NCI-H526 treated with DMSO at 0.1 percent for 48 hours (cell line): ENCODE results near the gene AQP12A.
"Not testable (repeated sequence)": the region's sequence is repeated elsewhere in the genome, so short reads cannot be mapped to it uniquely, and the experiment has no call there.

Experiments used
- DNase-seq: peaks from one replicate; lab custom pipeline; 2025; lab: John Stamatoyannopoulos, UW

The AQP12A gene

DNA sequence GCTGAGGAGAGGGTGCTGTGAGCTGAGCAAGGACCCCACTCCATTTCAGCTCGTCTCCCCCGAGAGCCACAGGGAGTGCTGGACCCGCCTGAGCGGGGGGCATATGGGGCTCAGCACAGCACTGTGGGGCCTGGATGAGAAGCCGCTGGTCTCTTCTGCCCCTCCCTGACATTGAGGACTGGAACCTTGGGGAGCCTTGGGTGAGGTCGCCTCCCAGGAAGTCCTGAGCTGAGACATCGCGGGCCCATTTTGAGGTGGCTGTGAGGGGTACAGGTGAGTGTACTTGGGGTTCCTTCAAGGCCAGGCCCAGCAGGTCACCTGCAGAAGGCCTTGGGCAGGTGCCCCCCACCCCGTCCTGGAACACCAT is 3.1 kb upstream of the AQP12A start:
- DNase-seq = no peak

DNA sequence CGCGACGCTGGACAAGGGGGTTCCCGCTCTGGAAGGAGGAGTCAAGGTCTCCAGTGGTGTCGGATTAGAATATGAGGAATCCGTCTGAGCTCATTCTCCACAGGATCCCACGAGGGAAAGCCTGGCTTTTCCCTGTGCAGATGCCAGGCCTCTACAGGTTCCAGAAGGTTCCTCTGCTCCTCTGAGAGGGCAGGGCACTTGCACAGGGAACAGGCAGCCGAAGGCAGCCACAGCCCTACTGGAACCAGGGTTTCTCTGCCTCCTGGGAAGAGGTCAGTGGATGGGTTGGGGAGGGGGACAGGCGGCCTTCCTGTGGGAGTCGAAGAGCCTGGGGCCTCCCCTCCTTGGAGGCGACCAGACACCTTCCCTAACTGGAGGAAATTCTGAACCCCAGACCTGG is 1.7 kb upstream of the AQP12A start:
- DNase-seq = no peak

DNA sequence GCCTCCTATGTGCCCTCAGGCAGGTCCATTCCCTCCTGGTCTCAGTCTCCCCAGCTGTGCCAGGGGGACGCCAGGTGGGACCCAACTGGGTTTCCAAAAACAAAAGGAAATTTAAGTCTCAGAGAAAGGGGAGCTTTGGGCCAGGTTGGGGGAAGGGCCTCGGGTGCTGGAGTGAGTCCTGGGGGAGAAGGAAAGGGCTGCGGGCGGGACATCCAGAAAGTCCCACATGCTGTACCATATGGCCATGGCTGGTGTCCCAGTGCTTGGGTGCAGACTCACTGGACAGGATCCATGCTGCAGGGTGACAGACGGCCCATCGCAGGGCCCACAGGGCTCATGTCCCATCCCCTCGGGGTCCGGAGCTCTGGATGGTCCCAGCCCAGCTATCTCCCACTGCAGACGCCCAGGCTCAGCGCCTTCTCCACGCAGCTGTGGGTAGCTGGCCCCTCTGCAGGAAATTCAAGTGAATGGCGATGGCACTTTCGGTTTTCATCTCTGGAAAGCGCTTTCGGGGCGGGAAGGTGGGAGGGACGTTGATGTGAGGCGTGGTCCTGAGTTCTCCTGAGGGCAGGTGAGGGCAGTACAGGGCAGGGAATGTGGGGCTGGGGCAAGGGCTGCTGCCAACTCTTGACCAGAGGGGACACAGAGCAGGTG is 1.1 kb upstream of the AQP12A start:
- not testable (repeated sequence) for DNase-seq

DNA sequence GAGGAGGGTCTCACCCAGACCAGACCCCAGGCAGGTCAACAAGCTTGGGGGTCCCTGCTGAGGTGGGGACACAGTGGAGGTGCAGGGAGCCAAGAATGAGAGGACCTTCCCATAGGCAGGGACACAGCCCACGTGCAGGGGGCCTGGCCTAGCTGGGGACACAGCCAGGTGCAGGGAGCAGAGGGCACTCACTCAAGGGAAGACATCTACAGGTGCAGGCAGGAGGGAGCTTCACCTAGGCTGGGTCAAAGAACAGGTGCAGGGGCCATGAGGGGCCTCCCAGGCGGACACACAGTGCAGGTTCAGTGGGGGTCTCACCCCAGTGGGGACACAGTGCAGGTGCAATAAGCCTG is 615 bp upstream of the AQP12A start:
- DNase-seq = not testable (repeated sequence)

DNA sequence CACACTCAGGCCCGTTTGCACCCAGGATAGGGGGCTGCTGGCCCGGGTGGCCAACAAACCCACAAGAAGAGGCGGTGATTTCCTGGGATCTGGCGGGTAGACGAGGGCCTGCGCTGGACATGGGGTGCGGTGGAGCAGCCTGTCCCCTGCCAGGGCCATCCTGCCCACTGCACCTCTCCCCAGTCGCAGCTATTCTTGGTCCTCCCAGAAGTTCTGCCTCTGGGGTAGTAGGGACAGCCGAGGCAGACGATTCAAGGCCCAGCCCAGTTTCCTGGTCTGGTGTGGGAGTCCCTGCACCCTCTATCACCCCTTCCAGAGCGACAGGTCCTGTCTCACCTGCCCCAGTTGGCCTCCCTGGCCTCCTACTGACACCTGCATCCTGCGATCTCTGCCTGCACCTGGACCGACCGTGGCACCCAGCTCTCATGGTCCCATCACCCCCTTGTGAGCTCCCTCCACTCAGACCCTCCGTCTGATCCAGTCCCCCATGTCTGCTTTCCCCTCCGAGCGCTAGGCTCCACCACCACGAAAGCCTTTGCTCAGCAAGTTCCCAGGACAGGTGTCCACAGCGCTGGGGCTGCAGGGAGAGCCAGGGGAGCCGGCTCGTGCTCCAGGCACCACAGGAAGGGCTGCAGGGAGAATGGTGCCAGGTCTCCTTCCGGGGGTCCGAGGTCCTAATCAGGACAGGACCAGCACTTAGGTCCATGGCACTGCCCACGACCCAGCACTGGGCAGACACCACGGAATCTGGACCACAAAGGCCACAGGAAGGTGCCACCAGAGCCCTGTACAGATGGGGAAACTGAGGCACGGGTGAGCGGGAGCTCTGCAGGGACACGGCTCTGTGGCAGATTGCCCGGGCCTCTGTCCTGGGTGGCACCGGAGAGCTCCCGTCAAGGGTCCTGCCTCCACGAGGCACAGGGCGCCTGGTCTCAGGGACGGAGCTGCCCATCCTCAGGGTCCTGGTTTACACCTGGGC is 1.2 kb downstream of the AQP12A start:
- DNase-seq = not testable (repeated sequence)

DNA sequence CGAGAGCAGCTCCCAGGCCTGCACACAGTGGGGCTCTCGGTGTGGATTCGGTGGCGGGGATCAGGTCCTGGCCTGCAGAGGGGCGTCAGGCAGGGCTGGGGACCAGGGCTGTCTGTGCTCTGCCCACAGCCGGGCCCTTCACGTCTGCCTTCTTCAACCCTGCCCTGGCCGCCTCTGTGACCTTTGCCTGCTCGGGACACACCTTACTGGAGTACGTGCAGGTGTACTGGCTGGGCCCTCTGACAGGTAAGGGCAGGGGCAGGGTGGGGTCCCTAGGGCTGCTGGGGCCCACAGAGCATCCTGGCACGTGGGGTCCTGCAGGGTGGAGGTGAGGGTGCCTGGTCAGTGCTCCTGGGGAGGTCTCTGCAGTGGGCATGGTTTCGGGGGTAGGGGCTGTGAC is 2.6 kb downstream of the AQP12A start:
- DNase-seq = not testable (repeated sequence)

DNA sequence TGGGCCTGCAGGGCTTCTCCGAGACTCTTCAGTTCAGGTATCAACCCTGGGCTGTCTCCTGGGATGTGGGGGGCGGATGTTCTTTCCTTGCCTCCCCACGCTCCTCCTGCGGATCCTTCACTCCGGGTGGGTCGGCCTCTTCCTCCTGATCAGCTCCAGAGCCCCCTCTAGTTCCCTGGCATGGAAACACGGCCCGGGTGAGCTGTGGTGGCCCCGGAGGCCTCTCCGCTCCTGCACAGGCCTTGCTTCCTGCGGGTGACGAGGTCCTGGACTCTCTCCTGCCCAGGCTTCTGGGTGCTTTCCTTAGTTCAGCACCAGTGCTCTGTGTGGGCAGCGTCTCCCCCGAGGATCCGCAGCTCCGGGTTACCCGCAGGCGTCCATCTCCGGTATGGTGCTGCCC is 3.9 kb downstream of the AQP12A start:
- not testable (repeated sequence) for DNase-seq

DNA sequence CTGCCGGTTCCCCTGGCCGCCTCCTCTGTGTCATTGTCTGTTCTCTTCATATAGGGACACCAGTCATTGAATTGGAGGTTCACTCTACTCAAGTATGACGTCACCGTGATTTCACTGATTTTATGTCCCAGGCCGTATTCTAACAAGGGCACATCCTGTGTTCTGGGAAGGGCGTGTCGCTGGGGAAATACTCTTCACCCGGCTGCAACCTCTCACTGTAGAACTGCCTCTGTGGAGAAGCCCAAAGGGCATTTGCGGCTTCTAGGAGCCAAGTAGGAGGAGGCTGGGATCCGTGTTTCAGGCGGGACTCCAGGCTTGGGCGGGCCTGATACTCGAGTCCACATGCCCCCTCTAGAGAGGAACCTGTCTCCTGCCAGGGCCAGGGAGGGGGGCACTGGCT is 4.8 kb downstream of the AQP12A start:
- not testable (repeated sequence) for DNase-seq

DNA sequence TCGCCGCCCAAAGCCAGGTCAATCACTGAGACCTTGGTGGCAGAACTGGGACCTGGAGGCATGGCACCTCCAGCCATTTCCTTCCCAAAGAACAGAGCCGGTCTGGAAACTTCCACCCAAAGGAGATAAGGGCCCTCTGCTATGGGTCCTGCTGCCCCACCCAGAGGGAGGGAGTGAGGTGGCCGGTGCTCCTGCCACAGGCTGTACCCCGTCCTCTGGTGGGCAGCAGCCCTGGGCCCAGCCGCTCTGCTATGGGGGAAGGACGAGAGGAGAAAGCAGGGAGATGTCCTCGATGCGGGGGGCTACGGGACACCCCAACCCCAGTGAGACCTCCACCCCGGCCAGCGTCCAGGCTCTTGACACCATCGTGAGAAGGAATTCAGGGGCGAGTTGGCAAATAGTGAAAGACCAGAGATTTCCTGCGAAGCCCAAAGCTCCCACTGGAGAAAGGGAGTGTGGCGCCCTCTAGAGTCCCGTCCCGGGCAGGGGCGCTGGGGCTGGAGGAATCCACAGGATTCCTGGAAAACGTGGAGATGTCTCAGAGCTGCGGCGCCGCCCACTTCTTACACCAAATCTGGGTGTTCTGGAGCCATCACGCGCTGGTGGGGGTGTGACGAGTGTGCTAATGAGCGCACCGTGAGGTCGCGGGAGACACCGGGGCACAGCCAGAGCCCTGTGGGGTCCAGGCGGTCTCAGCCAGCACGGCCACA is 7.3 kb downstream of the AQP12A start:
- DNase-seq = not testable (repeated sequence)

DNA sequence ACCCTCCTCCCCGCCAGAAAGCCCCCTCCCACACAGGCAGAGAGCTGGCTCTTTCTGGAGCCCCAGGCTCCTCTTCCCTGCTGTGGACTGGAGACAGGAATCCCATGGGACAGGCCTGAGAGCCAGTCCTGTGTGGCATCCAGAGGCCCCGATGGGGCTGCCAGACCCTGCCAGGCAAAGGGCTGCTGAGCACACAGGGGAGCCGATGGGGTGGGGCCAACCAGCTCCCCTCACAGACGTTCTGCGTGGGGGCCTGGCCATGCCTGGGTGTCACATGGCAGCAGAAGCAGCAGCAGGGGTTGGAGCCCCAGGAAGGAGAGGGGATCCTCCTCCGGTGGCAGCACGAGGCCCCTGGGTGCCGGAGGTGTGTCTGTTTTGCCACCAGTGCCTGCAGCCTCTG is 8.2 kb downstream of the AQP12A start:
- DNase-seq = not testable (repeated sequence)

DNA sequence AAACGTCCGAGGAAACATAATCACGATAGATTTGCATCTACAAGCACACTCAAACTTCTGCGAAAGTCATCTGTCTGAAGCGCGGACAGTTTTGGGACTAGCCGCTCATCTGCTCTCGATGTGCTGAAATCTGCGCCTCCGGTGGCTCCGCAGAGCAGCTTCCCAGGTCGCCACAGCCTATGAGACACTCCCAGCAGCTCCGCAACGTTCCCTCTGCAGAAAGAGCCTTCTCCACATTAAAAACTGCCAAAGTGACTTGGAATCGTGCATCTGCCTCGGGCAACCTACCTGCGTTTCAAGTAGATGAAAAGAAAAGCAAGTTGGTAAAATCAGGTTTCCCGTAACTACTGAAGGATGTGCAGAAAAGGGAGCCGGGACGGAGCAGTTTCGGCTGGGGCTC is 8.9 kb downstream of the AQP12A start:
- DNase-seq = not testable (repeated sequence)

DNA sequence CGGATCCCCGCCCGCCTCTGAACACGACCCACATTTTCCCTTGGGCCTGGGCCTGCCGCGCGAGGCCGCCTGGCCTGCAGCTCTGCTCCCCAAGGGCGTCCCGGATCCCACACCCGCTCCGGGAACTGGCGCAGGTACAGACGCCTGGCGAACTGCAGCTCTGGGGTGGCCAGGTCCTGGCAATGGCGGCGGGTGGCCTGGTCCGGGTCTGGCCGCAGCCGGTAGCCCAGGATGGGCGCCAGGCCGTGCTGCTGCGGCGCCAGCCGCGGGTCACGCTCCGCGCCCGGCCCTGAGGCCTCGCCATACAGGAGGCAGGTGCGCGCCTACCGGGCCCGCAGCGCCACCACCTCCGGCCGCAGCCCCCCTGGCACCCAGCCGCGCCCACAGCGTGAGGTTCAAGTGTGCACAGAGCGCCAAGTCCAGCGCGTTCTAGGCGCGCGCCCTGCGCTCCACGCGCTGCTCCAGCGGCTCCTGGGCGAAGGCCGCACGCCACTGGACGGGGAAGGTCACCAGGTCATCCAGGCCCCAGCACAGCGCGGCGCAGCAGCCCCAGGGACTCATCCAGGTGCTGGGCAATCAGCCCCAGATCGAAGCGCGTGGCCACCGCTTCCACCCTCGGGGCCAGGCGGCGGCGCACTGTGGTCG is 9.5 kb downstream of the AQP12A start:
- no peak for DNase-seq

DNA sequence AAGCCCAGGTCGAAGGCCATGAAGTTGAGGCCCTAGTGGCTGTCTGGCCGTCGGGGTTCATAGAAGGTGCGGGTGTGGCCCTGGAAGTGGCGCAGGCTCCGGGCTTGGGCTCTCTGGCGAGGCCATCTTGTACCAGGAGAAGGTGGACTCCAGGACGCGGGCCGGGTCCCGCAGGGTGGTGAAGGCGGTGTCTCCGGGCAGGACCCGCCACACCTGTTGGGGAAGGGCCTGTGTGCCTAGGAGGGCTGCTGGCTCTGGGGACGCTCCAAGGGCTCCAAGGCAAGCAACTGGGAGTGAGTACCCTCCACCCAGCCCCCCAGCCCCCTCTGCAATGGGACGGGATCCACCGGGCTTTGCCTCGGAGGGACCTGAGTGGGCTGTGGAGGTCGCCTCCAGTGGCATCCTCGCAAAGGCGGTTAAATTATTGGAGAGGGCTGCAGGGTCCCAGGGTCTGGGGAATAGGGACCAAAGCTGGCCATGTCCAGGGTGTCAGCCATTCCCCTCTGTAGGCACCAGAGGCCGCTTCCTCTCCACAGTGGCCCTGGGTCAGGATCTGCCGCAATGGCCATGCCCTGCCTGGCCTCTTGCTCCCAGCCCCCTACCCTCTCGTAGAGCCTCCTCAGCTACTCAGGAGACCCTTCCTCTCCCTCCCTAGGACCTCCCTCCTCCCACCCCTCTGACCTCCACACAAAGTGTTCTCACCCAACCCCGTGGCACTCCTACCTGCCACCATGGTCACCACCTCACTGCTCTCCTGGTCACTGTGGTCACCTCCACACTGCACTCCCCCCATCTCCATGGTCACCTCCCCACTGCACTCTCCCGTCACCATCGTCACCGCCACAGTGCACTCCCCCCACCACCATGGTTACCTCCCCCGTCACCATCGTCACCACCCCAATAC is 10.3 kb downstream of the AQP12A start:
- no peak for DNase-seq

DNA sequence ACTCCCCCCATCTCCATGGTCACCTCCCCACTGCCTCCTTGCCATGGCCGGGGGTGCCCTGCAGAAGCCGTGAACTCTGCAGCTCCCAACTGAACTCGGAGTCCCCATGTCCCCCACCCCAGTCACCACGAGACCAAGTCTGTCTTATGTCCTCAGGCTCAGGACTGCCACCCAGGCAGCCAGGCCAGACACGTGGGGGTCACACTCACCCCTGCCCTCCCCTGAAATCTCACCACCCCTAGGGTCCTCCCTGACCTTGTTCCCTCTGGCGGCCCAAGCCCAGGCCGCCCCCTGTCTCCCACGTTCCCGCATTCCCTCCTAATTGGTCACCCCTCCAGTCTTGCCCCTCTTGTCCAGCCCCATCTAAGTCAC is 11.0 kb downstream of the AQP12A start:
- no peak for DNase-seq

DNA sequence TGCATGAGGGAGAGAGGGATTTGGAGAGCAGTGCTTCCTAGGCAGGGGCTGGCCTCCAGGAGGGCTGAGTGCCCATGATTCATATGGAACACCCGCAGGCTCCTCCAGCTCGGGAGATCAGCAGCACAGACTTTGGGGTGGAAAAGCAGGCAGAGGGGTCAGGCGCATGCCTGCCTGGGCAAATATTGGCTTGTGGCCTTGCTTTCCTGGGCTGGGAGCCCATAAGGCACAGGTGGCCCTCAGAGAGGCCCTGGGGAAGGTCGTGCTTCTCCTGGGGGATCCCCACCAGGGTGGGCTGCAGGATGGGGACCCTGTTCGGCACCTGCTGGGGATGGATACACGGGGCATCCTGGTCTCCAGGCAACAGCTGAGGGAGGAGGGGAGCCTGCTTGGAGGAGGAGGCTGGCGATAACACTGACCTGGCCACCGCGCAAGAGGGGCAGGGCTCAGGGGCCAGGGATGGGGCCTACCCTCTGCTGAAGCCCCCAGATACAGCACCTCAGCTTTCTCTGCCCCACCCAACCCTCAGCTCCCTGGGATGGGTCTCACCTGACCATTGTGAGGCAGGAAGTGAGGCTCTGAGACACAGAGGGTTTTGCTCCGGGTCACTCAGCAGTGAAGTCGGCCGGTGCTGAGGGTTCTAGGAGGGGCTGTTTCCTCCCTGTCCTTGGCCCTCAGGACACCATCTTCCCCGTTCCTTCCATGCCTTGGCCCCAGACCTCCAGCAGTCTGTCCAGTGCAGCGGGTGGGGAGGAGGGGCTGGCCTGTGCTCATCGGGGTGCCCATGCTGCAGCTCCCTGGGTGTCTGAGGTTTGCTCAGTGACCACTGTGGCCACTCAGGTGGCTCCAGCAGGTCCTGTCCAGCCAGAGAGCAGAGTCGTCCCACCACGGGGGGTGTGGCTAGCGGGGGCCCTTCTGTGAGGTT is 12.0 kb downstream of the AQP12A start:
- DNase-seq = no peak

DNA sequence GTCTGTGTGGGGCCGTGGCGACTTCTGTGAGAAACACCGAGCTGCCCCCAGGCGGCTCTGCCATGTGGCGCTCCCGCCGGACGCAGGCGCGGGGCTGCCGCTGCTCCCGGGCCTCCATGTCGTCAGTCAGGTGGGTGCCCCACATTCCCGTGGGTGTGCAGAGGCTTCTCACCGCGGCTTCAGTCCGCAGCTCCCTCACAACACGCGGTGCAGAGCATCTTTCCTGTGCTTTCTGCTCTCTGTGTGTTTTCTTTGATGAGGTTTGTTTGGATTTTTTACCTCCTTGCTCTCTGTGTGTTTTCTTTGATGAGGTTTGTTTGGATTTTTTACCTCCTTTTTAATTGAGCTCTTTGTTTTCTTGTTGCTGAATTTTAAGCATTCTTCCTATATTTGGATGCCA is 13.0 kb downstream of the AQP12A start:
- DNase-seq = no peak

DNA sequence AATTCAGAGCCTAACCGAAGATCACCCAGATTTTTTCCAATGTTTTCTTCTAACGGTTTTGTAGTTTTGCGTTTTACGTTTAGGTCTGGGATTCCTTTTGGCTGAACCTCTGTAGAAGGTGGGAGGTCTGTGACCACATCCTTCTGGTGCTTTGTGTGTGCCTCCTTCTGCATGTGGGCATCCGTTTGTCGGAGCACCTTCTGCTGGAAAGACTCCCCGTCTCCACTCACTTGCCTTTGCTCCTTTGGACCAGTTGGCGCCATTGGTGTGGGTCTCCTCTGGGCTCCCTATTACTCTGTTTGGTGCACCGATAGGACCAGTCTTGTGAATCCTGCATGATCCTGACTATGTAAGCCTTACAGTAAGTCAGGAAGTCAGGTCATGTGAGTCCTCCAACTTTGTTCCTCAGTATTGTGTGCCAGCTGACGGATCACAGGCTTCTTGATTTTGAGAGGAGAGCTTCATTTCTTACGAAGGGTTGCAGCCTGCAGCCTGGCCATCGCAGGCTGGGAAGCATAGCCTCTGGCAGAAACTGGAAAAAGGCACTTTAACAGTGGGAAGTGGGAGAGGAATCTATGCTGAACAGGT is 13.6 kb downstream of the AQP12A start:
- no peak for DNase-seq

DNA sequence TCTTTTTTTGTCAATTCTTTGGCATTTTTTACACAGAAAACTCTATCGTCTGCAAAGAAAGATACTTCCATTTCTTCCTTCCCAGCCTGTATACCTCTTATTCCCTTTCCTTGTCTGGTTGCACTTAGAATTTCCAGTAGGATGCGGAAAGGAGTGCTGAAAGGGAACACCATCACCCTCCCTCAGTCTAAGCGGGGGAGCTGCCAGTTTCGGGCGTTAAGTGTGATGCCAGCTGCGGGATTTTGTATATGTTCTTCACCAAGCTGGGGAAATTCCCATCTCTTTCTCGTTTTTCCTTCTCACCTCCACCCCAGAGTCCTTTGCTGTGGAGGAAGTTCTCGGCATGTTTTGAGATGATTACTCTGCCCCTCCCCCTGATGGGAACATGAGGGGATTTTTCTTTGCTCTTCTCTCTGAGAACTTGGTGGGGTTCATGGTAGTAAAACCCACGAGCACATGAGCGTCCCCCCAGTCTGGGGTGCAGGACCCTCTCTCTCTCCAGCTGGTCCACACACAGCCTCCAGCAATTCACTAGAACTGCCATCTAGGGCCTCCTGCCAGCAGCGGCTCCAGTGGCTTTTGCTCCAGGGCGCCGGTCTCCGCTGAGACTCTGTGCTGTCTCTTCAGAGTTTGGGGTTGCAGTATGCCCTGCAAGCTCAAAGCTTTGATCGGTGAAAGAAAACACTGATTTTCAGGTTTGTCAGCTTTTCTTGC is 15.5 kb downstream of the AQP12A start:
- no peak for DNase-seq

DNA sequence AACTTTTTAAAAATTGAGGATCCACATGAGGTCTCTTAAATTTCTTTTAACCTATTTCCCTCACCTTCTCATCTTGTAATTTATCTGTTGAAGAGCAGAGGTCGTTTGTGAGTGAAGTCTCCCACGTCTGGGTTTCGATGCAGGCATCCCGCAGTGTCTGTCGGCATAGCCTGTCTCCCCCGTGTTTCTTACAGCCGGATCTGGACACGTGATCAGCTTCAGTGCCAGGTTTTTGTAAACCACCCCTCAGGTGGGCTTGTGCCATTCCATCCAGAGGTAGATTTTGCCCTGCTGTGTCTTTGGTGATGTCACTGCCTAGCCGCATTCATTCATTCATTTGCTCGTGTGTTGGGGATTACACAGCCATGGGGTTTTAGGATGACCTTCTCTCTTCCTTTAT is 16.2 kb downstream of the AQP12A start:
- no peak for DNase-seq
